GM19397 (cell line): ENCODE measurements around the gene DAP.
"Not testable (repeated sequence)": the region's sequence is repeated elsewhere in the genome, so short reads cannot be mapped to it uniquely, and the experiment has no call there.

Source experiments
- ATAC-seq: cut with Tn5 transposase; IDR thresholded peaks from one replicate; pipeline ENCODE4 v1.9.1; 2021; ENCODE audit warnings: mild to moderate bottlenecking, moderate library complexity; ENCODE audit not compliant: unreplicated experiment

The DAP gene, protein sequence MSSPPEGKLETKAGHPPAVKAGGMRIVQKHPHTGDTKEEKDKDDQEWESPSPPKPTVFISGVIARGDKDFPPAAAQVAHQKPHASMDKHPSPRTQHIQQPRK

DNA sequence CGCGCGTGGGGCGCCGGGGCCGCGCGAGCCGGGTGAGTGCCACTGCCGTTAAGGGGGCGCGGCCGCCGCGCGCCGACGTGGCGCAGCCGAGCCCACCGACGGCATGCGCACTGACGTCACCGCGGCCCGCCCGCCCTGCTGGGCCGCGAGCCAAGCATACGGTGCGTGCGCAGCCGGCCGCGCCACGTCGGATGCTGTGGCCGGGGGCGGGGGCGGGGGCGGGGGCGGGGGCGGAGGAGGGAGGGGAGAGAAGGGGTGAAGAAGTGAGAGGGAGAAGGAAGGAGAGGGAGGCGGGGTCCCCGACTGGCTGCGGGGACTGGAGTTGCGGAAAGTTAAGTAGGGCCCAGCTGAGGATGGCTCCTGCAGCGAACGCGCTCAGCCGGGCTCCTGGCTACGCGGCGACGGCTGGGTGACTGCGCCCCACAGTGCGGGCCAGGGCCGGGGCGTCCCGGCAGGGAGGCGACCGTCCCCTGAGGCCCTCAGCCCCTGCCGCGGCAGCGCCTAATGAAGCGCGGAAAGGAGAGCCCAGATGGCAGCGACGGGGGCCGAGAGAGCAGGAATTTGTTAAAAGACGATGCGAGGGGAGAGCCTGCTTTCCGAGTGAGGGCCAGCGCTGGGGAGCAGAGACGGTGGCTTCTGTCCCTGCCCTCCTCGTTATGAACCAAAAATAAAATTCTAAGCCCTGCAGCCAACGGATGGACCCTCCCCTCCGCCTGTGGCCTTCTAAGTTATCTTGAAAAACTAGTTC is at the start of gene DAP:
Gene DAP (minus strand): TSS at position 50 of the 748 bp plus-strand sequence. CDS start 166 bp downstream, outside the sequence.
- ATAC-seq, result peak; percentile 87

DNA sequence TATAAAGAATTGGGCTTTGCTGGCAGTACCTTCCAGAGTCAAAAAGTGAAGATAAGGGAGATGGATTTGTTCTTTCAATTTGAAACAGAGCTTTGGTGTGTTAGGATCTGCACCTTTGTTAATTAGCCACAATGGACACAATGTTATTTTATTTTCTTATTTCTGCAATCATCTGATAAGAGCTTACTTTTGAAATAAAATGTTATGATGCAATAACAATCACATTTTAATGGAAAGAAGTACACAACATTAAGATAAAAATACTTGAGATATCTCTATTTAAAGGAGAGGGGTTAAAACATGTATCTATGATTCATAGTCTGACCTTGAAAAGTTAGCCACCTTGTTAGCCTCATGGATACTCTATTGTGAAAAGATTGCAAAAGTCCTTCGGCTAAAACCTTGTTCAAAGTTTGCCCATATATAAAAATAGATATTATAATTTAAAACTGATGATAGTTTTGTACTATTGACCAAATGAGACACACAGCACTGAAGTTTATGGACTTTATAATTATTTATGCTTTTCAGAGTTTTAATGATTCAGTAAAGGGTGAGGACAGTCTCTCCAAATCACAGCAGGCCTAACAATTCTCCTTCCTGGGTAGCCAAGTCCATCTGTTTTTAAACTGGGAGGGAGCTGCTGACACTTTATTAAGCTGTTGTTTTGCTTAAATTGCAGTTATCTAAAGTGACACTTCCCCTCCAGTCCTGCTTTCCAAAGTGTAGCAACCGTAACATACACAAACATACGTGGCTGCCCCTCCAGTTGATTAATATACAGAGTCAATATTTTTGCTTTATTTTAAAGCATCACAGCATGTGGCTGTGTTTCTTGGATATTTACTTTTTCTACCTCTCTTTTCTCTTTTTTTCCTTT is 47.6 kb upstream of the DAP start:
- no peak for ATAC-seq

DNA sequence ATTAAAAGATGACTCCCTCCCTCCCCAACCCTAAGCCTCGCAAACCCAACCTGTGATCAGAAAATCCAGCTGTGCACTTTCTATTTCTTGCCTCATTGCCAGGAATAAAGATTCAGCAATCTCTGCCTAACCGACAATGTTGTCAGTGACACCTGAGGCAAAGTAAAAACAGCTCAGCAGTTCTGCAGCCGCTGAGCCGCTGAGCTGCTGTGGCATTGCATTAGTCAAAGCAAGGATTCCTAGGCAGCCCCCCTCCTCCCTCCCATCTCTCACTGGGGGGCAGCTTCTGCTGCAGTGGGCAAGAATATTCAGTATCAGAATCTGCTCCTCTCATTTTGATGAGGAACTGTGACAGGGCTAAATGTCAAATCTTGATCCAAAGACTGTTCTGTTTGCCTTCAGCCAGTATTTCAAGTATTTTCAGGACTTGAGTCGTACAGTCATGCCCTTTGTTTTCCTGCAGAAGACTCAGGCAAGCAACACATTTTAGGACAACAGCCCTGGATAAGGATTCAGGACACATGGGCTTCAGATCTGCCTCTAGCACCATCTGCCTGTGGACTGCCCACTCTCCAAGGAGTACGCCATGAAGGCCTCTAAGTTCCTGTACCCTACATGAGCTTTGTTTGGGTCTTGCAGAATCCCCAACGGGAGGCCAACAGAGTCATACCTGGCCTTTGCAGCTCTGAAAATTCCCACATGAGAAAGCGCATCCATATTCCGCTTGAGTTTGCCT is 41.1 kb upstream of the DAP start:
- ATAC-seq, result no peak

DNA sequence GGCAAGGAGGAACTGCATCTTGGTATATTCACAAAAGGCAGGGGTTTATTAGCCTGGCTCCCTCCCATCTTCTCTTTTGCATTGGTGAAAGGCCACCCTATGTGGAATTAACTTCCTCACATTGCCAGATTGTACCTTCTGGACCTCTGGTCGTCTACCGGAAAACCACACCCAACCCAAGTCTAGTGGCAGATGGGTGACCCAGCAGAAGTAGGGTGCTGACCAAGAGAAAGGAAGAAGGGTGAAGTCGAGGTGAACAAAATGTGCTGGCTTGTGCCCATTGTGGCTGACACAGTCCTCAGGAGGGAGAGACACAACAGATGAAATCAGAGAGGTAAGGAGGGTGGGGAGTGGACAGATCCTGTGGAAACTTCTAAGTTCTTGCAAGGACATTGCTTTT is 39.8 kb upstream of the DAP start:
- no peak for ATAC-seq

DNA sequence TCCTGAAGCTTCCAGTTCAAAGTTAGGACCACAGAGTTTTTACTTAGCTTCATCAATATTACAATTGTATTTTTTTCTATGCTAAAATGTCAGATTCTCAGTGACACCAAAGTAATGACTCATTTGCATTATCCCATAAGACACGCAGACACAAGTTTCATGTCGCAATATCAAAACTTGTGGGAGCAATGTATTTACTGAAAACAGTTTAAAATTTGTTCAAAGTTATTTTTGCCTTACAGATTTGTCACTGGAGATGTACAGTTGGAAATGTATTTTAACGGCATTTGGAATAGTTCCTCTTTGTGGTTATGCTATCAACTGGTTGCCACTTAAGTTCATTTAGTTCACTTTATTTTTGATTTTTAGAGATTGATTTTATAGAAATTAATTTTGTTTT is 36.2 kb upstream of the DAP start:
- no peak for ATAC-seq

DNA sequence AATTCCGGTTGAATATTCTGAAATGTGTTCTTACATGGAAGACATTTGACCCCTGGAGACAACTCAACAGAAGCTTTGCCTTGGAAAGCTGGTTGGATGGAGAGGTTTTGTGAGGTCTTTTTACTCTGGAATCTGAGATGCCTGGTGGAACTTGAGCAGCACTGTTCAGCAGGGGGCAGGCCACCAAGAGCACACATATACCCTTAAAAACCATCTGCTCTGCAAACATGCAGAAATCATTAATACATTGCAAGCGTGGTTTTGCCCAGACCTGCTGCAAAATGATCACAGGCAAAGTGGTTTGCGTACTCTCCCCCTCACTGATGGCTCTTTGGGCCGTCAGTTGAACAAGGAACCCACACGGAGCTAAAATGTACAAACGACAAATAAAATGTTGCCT is 32.8 kb upstream of the DAP start:
- no peak for ATAC-seq

DNA sequence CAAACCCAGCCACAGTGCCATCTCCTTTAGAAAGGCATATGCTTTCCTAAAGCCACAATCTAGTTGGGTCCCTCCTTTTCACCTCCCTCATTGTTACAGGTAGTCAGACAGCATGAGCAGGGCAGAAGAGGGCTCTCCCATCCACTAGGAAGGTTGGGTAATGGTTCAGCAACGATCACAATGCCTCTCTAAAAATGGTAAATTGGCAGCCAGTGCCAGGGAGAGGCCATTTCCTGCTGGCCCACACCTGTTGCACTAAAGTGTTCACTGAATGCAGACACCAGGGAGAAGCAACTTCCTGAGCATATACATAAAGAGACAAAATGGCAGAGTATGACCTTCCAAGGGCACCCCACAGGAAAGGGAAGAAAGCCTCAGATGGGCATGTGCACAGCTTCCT is 31.3 kb upstream of the DAP start:
- no peak for ATAC-seq

DNA sequence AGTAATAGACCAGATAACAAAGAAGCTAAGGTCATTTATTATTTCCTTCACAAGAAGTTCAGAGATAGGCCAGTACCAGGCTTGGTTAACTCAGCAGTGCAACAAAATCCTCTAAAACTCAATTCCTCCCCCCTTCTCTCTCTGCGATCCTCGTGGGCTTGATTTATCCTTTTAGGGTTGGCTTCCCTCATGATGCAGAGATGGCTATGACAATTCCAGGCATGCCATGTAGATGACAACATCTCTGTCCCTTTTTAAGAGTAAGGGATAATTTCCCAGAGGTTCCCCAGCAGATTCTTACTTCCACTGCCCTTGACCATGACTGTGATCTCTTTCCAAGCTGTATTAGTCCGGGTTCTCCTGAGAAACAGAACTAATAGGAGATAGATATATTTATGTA is 28.7 kb upstream of the DAP start:
- ATAC-seq, result no peak

DNA sequence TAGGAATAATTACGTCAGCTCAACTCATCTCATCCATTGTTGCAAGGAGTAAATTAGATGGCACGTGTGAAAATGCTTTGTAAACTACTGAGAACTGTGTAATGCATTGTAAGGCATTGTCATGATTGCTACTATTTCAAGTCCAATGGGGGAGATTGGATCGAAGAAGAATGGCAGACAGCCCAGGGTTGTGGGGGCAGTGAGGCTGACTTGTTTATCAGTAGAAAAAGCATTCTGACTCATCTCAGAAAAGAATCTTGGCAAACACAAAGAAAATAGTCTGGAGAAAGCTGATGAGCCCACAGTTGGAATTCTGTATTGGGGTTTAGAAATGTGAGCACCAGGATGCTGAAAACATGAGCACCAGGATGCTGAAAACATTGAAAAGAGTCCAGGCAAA is 28.0 kb upstream of the DAP start:
- no peak for ATAC-seq

DNA sequence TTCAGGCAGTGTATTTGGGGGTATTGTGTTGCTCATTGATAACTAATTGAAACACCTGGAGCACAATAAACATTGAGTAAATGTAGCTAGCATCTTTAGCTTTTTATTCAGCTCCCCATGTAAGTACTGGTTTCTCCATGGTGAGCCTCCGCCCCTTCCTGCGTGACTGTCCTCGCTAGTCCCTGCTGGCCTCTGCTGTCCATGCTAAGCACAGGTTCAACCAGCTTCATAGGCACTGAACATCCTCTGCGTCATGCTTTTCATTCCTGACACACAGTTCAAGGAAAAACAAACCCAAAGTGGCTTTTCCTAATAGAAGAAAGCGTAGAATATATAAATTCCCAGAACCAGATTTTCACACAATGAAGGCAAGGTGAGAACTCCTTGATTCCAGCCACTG is 27.3 kb upstream of the DAP start:
- ATAC-seq, result no peak

DNA sequence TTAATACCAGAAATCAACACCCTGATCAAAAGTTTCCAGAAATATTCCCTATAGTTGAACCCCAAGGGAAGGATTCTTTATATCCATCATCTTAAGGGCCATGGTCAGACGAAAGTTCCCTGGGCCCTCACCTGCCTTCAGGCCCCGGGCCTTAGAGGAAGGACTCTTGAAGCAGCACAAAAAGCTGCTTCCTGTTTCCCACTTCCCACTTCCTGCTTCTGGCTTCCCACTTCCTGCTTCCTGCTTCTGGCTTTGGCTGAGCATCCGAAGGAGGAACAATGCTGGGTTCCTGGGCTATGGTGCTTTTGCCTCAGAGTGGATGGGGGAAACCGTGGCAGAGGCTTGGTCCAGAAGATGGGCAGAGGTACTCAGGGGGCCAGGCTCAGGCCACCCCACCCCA is 25.8 kb upstream of the DAP start:
- no peak for ATAC-seq

DNA sequence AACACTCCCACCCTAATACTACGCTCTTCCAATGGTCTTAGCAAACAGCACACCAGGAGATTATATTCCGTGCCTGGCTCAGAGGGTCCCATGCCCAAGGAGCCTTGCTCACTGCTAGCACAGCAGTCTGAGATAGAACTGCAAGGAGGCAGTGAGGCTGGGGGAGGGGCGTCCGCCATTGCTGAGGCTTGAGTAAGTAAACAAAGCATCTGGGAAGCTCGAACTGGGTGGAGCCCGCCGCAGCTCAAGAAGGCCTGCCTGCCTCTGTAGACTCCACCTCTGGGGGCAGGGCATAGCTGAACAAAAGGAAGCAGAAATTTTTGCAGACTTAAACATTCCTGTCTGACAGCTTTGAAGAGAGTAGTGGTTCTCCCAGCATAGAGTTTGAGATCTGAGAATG is 19.2 kb upstream of the DAP start:
- ATAC-seq, result not testable (repeated sequence)

DNA sequence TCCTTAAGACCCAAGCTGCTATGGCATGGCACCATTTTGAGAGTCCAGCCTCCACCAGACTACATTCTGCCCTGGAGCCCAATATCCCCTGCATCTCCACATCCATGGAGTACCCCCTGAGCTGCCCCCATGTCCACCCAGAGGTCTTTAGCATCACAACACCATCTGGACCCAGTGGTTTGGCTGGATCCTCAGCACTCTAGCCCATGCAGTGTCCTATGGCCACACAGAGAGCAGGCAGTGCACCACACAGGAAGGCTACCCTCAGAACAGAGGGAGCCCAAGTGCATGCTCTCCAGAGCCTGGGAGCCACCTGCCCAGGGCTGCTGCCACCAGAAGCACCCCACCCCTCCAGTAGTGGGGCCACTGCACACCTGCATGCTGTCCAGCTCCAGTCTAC is 18.6 kb upstream of the DAP start:
- no peak for ATAC-seq

DNA sequence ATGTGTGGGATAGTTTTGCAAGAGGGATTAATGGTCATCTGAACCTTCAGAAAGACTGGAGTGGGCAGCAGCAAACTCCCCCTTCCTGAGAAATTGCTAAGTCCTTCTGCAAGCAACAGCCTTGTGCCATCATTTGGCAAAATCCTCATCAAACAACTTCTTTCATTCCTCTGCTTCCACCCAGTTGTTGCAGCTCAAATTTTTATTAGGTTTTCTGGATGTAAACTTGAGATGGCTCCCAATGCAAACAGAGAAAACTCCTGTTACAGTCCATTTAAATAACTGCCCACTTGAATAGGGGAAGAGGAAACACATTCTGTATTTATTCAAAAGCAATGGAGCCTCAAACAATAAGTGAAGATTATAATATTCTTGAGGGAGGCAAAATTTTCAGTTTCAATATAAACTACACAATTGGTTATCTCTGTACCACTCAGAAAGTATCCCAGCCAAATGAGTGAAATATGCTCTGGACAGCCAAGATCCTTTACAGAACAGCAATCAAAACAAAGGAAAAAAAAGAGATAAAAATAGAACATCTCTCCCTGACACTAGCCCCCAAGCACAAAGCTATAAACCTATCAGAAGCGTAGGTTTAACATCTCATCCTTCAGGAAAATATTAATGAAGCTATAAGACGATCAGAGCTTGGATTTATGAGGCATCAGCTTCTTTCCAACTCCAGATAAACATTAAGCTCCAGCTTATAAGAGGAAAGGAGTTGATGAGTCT is 17.3 kb upstream of the DAP start:
- ATAC-seq, result no peak

DNA sequence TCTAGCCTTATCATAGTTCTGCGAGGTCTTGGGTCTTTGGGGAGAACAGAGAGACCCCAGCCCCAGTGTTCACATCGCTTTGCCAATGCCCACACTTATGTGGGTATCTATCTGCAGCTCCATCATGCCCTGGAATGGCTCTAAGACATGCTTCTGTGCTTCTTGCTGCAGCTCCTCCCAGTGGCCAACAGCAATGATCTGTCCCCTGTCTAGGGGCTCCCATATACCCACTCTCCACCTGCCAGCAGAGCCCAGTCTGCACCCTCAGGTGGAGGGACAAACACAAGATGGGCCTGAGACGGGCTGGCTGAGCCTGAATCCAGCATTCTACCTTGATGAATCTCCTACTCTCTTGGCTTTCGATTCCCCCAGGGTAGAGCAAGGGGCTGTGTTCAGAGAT is 14.6 kb upstream of the DAP start:
- no peak for ATAC-seq

DNA sequence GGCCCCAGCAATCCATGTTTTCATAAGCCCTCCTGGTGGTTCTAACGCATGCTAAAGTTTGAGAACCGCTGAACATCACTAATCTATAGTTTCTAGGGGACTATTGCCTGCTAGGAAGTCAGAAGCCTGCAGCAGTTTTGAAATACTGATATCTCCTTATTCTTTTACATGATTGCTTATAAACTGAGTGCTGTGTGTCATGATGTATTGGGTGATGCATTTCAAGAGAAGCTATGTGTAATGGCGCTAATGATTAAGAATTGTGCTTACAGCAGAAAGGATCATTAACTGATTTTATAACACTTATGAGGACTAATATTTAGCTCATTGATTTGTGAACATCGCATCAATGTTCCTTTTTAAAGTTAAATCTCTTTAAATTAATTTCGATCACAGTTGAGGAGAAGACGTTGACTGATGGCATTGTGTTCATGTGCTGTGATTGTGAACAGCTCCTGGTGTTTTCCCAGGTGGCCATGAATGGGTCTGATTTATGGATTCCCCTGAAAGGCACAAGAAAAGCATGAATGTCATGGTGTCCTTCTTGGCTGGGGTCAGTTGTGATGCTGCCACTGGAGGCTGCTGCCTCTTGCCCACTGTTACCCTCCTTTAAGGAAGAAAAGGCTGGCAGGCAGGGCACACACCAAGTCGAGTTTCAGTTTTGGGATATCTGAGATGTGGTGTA is 12.0 kb upstream of the DAP start:
- no peak for ATAC-seq

DNA sequence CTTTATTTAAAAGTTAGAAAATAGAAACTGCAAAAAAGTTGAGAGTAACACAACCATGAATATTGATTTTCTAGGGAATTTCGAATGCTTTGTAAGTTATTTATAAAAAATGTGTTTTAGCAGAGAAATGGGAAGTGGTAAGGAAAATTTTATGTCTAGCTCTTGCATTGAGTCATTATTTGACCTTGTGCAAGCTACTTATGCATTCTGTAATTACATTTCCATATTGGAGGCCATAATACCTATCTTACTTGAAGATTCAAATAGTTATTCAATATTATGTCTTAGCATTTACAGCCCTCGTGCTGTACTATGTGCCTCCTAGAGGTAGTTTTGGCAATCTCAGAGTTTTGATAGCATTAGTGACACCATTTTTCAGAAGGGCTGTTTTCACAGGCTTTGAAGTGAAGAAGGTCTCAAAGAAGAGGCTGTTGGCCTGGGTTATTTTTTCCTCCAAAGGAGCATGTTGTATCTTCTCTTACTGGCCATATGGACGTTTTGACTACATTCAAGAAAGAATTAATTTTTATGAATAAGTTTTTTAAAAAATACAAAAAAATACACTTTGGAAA is 7.4 kb upstream of the DAP start:
- ATAC-seq, result no peak

DNA sequence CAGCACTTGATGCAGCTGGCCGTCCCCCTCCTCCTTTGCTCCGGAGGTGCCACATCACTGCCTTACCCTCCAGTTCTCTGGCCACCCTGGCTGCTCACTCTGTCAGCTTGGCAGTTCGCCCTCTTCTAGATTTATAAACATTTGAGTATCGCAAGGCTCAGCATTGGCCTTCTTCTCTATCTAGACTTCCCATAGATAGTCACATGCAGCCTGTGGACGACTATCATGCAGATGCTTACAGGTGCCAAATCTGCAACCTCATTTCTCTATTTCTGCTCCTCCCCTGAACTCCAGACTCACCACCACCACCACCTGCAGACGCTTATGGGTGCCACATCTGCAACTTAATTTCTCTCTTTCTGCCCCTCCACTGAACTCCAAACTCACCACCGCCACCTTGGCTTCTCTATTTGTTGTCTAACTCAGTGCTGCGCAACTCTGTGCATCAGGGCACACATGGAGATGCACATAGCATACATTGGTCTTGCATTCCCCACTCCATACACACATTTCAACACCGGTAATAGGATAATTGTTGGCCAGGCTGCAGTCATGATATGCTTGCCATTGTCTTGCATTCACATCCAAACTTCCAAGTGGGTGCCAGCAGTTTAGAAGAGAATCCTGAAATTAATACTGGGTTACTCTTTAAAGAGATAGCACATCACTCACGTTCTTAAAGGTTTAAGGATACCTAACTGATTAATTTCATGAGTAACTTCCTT is 1.9 kb upstream of the DAP start:
- ATAC-seq, result no peak
